Measurements from ENCODE around the gene L3MBTL4.

DNA sequence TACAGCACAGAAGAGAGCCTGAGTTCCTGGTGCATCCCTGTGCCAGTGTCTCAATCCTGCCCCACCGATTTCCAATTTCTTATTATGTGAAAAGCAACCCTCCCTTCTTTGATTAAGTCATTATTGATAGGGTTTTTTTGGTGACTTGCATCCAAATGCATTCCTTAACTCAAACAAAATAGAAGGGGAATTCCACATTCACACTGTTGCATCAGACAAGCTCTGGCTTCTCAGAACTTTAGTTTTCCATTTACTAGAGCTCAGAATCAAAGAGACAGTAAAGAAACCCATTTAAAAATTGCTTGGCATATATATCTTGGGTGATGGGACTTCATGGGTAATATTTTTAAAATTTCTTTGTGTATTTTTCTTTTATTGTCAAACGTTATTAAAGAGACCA lies 505.6 kb downstream of the L3MBTL4 start:
- no peak for TF ChIP-seq ATF3 (IDR thresholded peaks at IDR 0.05)
- TF ChIP-seq ATF3 (CRISPR knock-in tag; conservative IDR thresholded peaks at IDR 0.05) = no peak
- TF ChIP-seq HCFC1 (IDR thresholded peaks at IDR 0.05; ENCODE audit: low read depth, low read length) = no peak
- TF ChIP-seq GATAD2B (IDR thresholded peaks at IDR 0.05; ENCODE audit: borderline replicate concordance) = no peak
- TF ChIP-seq BRCA1 (IDR thresholded peaks at IDR 0.05) = no peak
- TF ChIP-seq BRCA1 (CRISPR knock-in tag; IDR thresholded peaks at IDR 0.05) = no peak
- no peak for TF ChIP-seq JUND (IDR thresholded peaks at IDR 0.05; ENCODE audit: borderline replicate concordance, low read depth, low read length)
- no peak for TF ChIP-seq JUND (tag; IDR thresholded peaks at IDR 0.05; ENCODE audit: borderline replicate concordance, low read depth, low read length)
- TF ChIP-seq ZNF398 (CRISPR knock-in tag; IDR thresholded peaks at IDR 0.05) = no peak
- TF ChIP-seq ZBTB12 (CRISPR knock-in tag; IDR thresholded peaks at IDR 0.05) = no peak

Measured in K562 (cell line).